ENCODE measurements around the gene TCN2. TPM values are rescaled to one million over a fixed set of nuclear protein-coding genes. Genes with fewer than 3 reads are reported as not detected.

TCN2 gene
- total and polyA plus RNA-seq, 10 of the 15 experiments (the other 5 are each of a cell fraction or from before 2014, with no cell fraction given): 5.4 to 21.8 (median 11.0) TPM

GRCh38 chr22:30635273-30636225 is 28.6 kb downstream of the TCN2 start, which contains the start of gene SLC35E4:
SLC35E4 (plus strand) TSS chr22:30635781; CDS start chr22:30636451, 670 bp downstream.
- BruUV-seq (replicated peaks): TSS peak; percentile 68
- peak; percentile 83 for ATAC-seq
- CTCF ChIA-PET: interaction anchor here (0.6 to 4.5 kb wide), 36 partner anchors 9 to 589 kb away, joined by 3 to 243 read pairs (median 5); partner anchors contain the start of genes DUSP18, OSBP2, PES1 and SELENOM
- 0 out of 2 replicates have a peak, but pooled peaks have one; percentile 13 for TF ChIP-seq JUND (IDR thresholded peaks at IDR 0.05; ENCODE audit: low read depth, low read length)
- no peak for TF ChIP-seq IRF4 (IDR thresholded peaks at IDR 0.05; ENCODE audit: low read depth, low read length)
- 0 out of 2 replicates have a peak, but pooled peaks have one; percentile 37 for TF ChIP-seq MAX (IDR thresholded peaks at IDR 0.05; ENCODE audit: low read depth, low read length)
- no peak for TF ChIP-seq BMI1 (IDR thresholded peaks at IDR 0.05; ENCODE audit: borderline replicate concordance)
- no peak for TF ChIP-seq RAD21 (IDR thresholded peaks at IDR 0.05; ENCODE audit: insufficient read depth, low read depth, low read length)
- 0 out of 2 replicates have a peak, but pooled peaks have one; percentile 9 for TF ChIP-seq TCF12 (IDR thresholded peaks at IDR 0.05; ENCODE audit: low read depth, low read length)
- TF ChIP-seq CTCF (IDR thresholded peaks at IDR 0.05 in 2 of 3, conservative IDR thresholded peaks at IDR 0.05 in 1 of 3; ENCODE audit: control insufficient read depth in 2 of 3, extremely low read depth in 1 of 3, insufficient read depth in 1 of 3, low read depth in 3 of 3, low read length in 3 of 3): peak in 2 of 3 experiments; percentile 15 to 44; a peak in 3 of 6 replicates
- TF ChIP-seq SMARCA5 (IDR thresholded peaks at IDR 0.05): peak; percentile 33
- TF ChIP-seq MXI1 (IDR thresholded peaks at IDR 0.05; ENCODE audit: low read depth, low read length): peak; percentile 48; the same call in 1 of the 2 replicates
- peak; percentile 73 for TF ChIP-seq POLR2A (IDR thresholded peaks at IDR 0.05; ENCODE audit: low read depth, low read length)
- peak in 1 of 2 experiments; percentile 72; a peak in 2 of 3 replicates for TF ChIP-seq EGR1 (IDR thresholded peaks at IDR 0.05; ENCODE audit: borderline replicate concordance in 1 of 2, low read depth in 2 of 2, low read length in 2 of 2)
- TF ChIP-seq LARP7 (IDR thresholded peaks at IDR 0.05): peak; percentile 60; the same call in 1 of the 2 replicates
- TF ChIP-seq BHLHE40 (IDR thresholded peaks at IDR 0.05; ENCODE audit: borderline replicate concordance in 1 of 2, low read depth in 2 of 2, low read length in 1 of 2): peak in 1 of 2 experiments; percentile 58; a peak in 2 of 4 replicates
- no peak for TF ChIP-seq CEBPZ (IDR thresholded peaks at IDR 0.05; ENCODE audit: low read depth, low read length)
- peak; percentile 42 for TF ChIP-seq RELA (IDR thresholded peaks at IDR 0.05; ENCODE audit: borderline replicate concordance, partially characterized antibody)

More at GRCh38 chr22:30635273-30636225, 28.6 kb downstream of the TCN2 start, which contains the start of gene SLC35E4:
- SMC1A ChIA-PET (ENCODE audit: uncharacterized antibody, unreplicated experiment): interaction anchor here (0.8 to 4.8 kb wide), 20 partner anchors 13 to 449 kb away, joined by 3 to 159 read pairs (median 4); partner anchors contain the start of genes DUSP18 and TCN2
- RAD21 ChIA-PET (ENCODE audit: unreplicated experiment): interaction anchor here (0.7 to 4.3 kb wide), 20 partner anchors 14 to 881 kb away, joined by 3 to 165 read pairs (median 5); partner anchors contain the start of genes DUSP18, PES1 and TCN2
- H3K4me1 ChIP-seq (ENCODE audit: control insufficient read depth, insufficient read depth, low read length): peaks cover 4% of the 10 kb centered on the region; the same call in 1 of the 2 replicates
- H4K20me1 ChIP-seq (ENCODE audit: control insufficient read depth, insufficient read depth): no peaks in the 10 kb centered on the region
- H3K9me3 ChIP-seq (replicated peaks; ENCODE audit: control insufficient read depth, insufficient read depth, low read length): no peaks in the 10 kb centered on the region; the same call in 2 of the 3 replicates
- peak within 1 kb of the TSS; percentile 90 for H2AFZ ChIP-seq (ENCODE audit: control insufficient read depth, low read depth, low read length)
- peak; percentile 47 for DNase-seq (ENCODE audit: low read depth, low spot score)
- H3K27me3 ChIP-seq (replicated peaks in 1 of 2; ENCODE audit: control insufficient read depth in 2 of 2, insufficient read depth in 2 of 2, low read length in 1 of 2): no peaks in the 10 kb centered on the region
- H3K79me2 ChIP-seq (ENCODE audit: control insufficient read depth, insufficient read depth, low read length): peaks cover 8% of the 10 kb centered on the region
- H3K27ac ChIP-seq (ENCODE audit: control insufficient read depth, insufficient read depth): peak within 1 kb of the TSS; percentile 61
- in situ Hi-C loops (cut with MboI): loop anchor here (25.0 kb wide), 1 partner anchor 277 kb away; no protein-coding TSS in a partner anchor
- no peaks in the 10 kb centered on the region for H3K36me3 ChIP-seq (ENCODE audit: control insufficient read depth in 2 of 2, insufficient read depth in 2 of 2, low read length in 1 of 2)
- intact Hi-C loops (cut with micrococcal nuclease; ENCODE audit: unreplicated experiment): loop anchor here (2.0 to 10.0 kb wide), 2 partner anchors 71 to 449 kb away; partner anchors contain the start of gene SMTN
- peak within 1 kb of the TSS; percentile 77 for H3K4me3 ChIP-seq
- 3% methylated on average over 48 of the region's 75 CpGs for WGBS (ENCODE audit: insufficient coverage, insufficient replicate concordance, low lambda C conversion rate, missing lambda C conversion rate)
- peak within 1 kb of the TSS; percentile 80 for H3K9ac ChIP-seq (ENCODE audit: control insufficient read depth, insufficient read depth, low read length)
- H3K4me2 ChIP-seq (ENCODE audit: control insufficient read depth, insufficient read depth): peak within 1 kb of the TSS; percentile 92
- FAIRE-seq: no peak
- POLR2A ChIA-PET: interaction anchor here (0.6 to 2.3 kb wide), 21 partner anchors 10 to 460 kb away, joined by 3 to 8 read pairs (median 4); partner anchors contain the start of genes MORC2 and TCN2

Data from GM12878 (cell line).